Common myeloid progenitor, CD34-positive (primary cell): ENCODE results near the gene AFF3.

Experiments used
- CTCF ChIA-PET: fragments of 350-600 bp; sonication (Branson Sonifier 250); formaldehyde crosslinking; loops from one replicate; lab custom pipeline; 2021; ENCODE audit warnings: antibody characterized with exemption; lab: Charles Lee
- POLR2A ChIA-PET: fragments of 350-600 bp; sonication (Branson Sonifier 250); formaldehyde crosslinking; loops from one replicate; lab custom pipeline; 2021; ENCODE audit warnings: antibody characterized with exemption; lab: Charles Lee
- DNase-seq, 3 donors: peaks; one replicate each; pipeline versions ENCODE4 v3.0.0 to v3.0.0-alpha.2; 2013
- H3K27ac ChIP-seq, 2 experiments: 1 replicate in 1 of 2; 2 replicates in 1 of 2; pipeline ENCODE4 v1.7.0; 2013; ENCODE audit warnings: inconsistent platforms in 2 of 2, low read length in 2 of 2, mild to moderate bottlenecking in 2 of 2, low read depth in 1 of 2, moderate library complexity in 1 of 2; ENCODE audit not compliant: severe bottlenecking in 2 of 2, insufficient read depth in 1 of 2, poor library complexity in 1 of 2
- H3K27me3 ChIP-seq, 5 experiments: replicated peaks in 2 of 5; 1 replicate in 3 of 5; 2 replicates in 2 of 5; pipeline versions ENCODE4 v1.6.1 to v1.7.0; 2013; ENCODE audit warnings: low read length in 4 of 5, mild to moderate bottlenecking in 2 of 5, moderate library complexity in 2 of 5, inconsistent platforms in 1 of 5; ENCODE audit not compliant: insufficient read depth in 5 of 5, control insufficient read depth in 4 of 5
- H3K36me3 ChIP-seq, 4 experiments: 1 replicate in 2 of 4; 2 replicates in 2 of 4; pipeline versions ENCODE4 v1.6.1 to v1.7.0; 2013; ENCODE audit warnings: low read length in 3 of 4, control low read depth in 1 of 4, mild to moderate bottlenecking in 1 of 4; ENCODE audit not compliant: control insufficient read depth in 4 of 4, insufficient read depth in 4 of 4
- H3K4me1 ChIP-seq, 4 experiments: 1 replicate in 3 of 4; 2 replicates in 1 of 4; pipeline versions ENCODE4 v1.6.1 to v1.7.1; 2013; ENCODE audit warnings: low read length in 3 of 4, mild to moderate bottlenecking in 3 of 4, control low read depth in 1 of 4, inconsistent platforms in 1 of 4, moderate library complexity in 1 of 4; ENCODE audit not compliant: control insufficient read depth in 4 of 4, insufficient read depth in 4 of 4; ENCODE audit errors: control extremely low read depth in 1 of 4
- H3K4me3 ChIP-seq, 7 experiments: 1 replicate in 4 of 7; 2 replicates in 3 of 7; pipeline versions ENCODE4 v1.5.1 to v1.7.0; 2013; ENCODE audit warnings: mild to moderate bottlenecking in 7 of 7, low read length in 6 of 7, moderate library complexity in 6 of 7, inconsistent platforms in 2 of 7, low read depth in 2 of 7, control low read depth in 1 of 7; ENCODE audit not compliant: insufficient read depth in 4 of 7, control insufficient read depth in 1 of 7; ENCODE audit errors: extremely low read depth in 1 of 7
- H3K9me3 ChIP-seq, 5 experiments: 1 replicate in 4 of 5; 2 replicates in 1 of 5; pipeline versions ENCODE4 v1.6.1 to v1.7.1; 2013; ENCODE audit warnings: low read length in 4 of 5, mild to moderate bottlenecking in 2 of 5, inconsistent platforms in 1 of 5, low read depth in 1 of 5, moderate library complexity in 1 of 5; ENCODE audit not compliant: control insufficient read depth in 4 of 5, insufficient read depth in 2 of 5; ENCODE audit errors: control extremely low read depth in 1 of 5
- WGBS: methylation state at CpG from one replicate; pipeline ENCODE4 v1.1.5; 2013; ENCODE audit not compliant: insufficient coverage; 5-methylcytosine and 5-hydroxymethylcytosine counted together

Gene AFF3

GRCh38 chr2:99857867-99858444 lies 284.4 kb downstream of the AFF3 start:
- ChIA-PET CTCF (interaction anchor here (0.7 to 2.2 kb wide), 3 partner anchors 17 to 47 kb away, joined by 3 to 10 read pairs (median 4); no protein-coding TSS in a partner anchor), POLR2A (no interaction called here)

GRCh38 chr2:99857372-99857771 lies 285.0 kb downstream of the AFF3 start:
- Histone ChIP-seq H3K27ac (no peak overlapping the region), H3K4me3 (no peak overlapping the region), H3K36me3 (no peaks in the 10 kb centered on the region), H3K27me3 (no peaks in the 10 kb centered on the region), H3K9me3 (peaks cover 0 to 2% (median 0%) of the 10 kb centered on the region in 5 experiments), H3K4me1 (peaks cover 12 to 39% (median 21%) of the 10 kb centered on the region in 4 experiments)
- POLR2A ChIA-PET, result no interaction called here
- WGBS, result no CpG with 5 or more reads among the region's 1 CpG
- CTCF ChIA-PET, result interaction anchor here (2.2 kb wide), 1 partner anchor 17 kb away, joined by 10 read pairs; no protein-coding TSS in a partner anchor
- DNase-seq, result no peak

More at GRCh38 chr2:99857867-99858444, 284.4 kb downstream of the AFF3 start:
- Histone ChIP-seq H3K4me1 (peaks cover 17 to 45% (median 26%) of the 10 kb centered on the region in 4 experiments), H3K27me3 (no peaks in the 10 kb centered on the region), H3K4me3 (no peak overlapping the region), H3K9me3 (peaks cover 0 to 2% (median 0%) of the 10 kb centered on the region in 5 experiments), H3K27ac (no peak overlapping the region), H3K36me3 (no peaks in the 10 kb centered on the region)
- WGBS, result 100% methylated on average over 3 of the region's 4 CpGs
- no peak for DNase-seq

- Histone ChIP-seq H3K27ac (no peak overlapping the region), H3K4me3 (no peak overlapping the region), H3K4me1 (peaks cover 5 to 28% (median 8%) of the 10 kb centered on the region in 4 experiments), H3K36me3 (no peaks in the 10 kb centered on the region), H3K27me3 (no peaks in the 10 kb centered on the region), H3K9me3 (peaks cover 0 to 2% (median 0%) of the 10 kb centered on the region in 5 experiments)
- POLR2A ChIA-PET, result no interaction called here
- no CpG with 5 or more reads among the region's 1 CpG for WGBS
- CTCF ChIA-PET, result no interaction called here
- no peak for DNase-seq
These were observed 286.3 kb downstream of the AFF3 start for GRCh38 chr2:99856119-99856518.

GRCh38 chr2:99854236-99854852 lies 288.0 kb downstream of the AFF3 start:
- no peak for DNase-seq
- peaks cover 0 to 2% (median 0%) of the 10 kb centered on the region in 5 experiments for H3K9me3 ChIP-seq
- POLR2A ChIA-PET, result no interaction called here
- no peaks in the 10 kb centered on the region for H3K36me3 ChIP-seq
- no peak overlapping the region for H3K4me3 ChIP-seq
- no peak overlapping the region for H3K27ac ChIP-seq
- H3K4me1 ChIP-seq, result peaks cover 0 to 14% (median 1%) of the 10 kb centered on the region in 4 experiments
- H3K27me3 ChIP-seq, result no peaks in the 10 kb centered on the region
- 100% methylated on average over 2 of the region's 5 CpGs for WGBS
- CTCF ChIA-PET, result interaction anchor here (0.5 kb wide), 1 partner anchor 187 kb away, joined by 3 read pairs; no protein-coding TSS in a partner anchor

GRCh38 chr2:99852956-99853355 lies 289.4 kb downstream of the AFF3 start:
- H3K27ac ChIP-seq, result no peak overlapping the region
- ChIA-PET CTCF (no interaction called here), POLR2A (no interaction called here)
- WGBS, result 100% methylated on average over 1 of the region's 2 CpGs
- no peak overlapping the region for H3K4me3 ChIP-seq
- DNase-seq, result no peak
- peaks cover 0 to 6% (median 0%) of the 10 kb centered on the region in 4 experiments for H3K4me1 ChIP-seq
- no peaks in the 10 kb centered on the region for H3K36me3 ChIP-seq
- H3K9me3 ChIP-seq, result peaks cover 0 to 2% (median 0%) of the 10 kb centered on the region in 5 experiments
- H3K27me3 ChIP-seq, result no peaks in the 10 kb centered on the region

- H3K36me3 ChIP-seq, result no peaks in the 10 kb centered on the region
- H3K27me3 ChIP-seq, result no peaks in the 10 kb centered on the region
- DNase-seq, result no peak
- 100% methylated on average over 3 of the region's 6 CpGs for WGBS
- ChIA-PET POLR2A (no interaction called here), CTCF (no interaction called here)
- no peak overlapping the region for H3K27ac ChIP-seq
- H3K4me1 ChIP-seq, result peaks cover 0 to 1% (median 0%) of the 10 kb centered on the region in 4 experiments
- peaks cover 0 to 2% (median 0%) of the 10 kb centered on the region in 5 experiments for H3K9me3 ChIP-seq
- H3K4me3 ChIP-seq, result no peak overlapping the region
These were observed 289.9 kb downstream of the AFF3 start for GRCh38 chr2:99852376-99852934.

- POLR2A ChIA-PET, result interaction anchor here (0.6 kb wide), 1 partner anchor 9 kb away, joined by 3 read pairs; no protein-coding TSS in a partner anchor
- CTCF ChIA-PET, result no interaction called here
- no peak overlapping the region for H3K27ac ChIP-seq
- no peak overlapping the region for H3K4me3 ChIP-seq
- WGBS, result 85% methylated on average over 1 of the region's 4 CpGs
- no peaks in the 10 kb centered on the region for H3K4me1 ChIP-seq
- H3K36me3 ChIP-seq, result no peaks in the 10 kb centered on the region
- no peaks in the 10 kb centered on the region for H3K27me3 ChIP-seq
- no peak for DNase-seq
- peaks cover 0 to 2% (median 0%) of the 10 kb centered on the region in 5 experiments for H3K9me3 ChIP-seq
These were observed 290.6 kb downstream of the AFF3 start for GRCh38 chr2:99851811-99852210.
